ENCODE measurements around the gene ARFGAP1.

DNA sequence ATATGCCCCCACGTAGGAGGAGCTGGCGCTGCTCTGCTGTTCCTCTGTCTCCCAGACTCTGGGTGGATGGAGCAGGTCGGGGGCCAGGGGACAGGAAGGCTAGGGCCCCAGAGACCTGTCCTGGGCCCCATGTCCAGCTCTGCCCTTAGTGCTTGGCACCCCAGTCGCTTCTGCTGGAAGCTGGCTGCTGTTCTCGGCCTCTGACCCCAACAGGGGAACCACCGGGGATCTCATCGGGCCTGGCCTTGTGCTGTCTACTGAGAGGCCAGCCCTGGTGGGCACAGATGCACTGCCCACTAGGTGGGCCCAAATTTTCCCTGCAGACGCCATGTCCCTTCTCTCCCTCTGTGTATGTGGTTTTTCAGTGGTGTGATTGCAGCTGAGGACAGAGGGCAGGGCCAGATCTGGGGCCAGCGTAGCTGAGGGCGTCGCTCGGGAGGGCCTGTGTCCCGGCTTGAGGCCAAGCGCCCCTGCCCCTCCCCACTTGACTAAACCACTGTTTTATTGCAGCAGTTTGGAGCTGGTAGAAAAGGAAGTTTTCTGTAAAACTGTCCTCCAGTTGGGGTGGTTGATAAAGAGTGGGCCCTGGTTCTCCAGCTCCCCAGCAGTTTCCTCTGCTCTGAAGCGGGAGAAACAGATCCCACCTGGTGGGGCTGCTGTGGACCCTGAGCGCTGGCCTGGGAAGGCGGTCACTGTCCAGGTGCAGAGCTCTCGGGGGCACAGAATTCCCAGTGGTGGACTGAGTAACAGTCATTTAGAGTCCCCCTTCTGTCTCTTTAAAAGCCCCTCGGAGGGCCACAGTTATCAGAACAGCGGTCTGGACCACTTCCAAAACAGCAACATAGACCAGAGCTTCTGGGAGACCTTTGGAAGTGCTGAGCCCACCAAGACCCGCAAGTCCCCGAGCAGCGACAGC is 14.4 kb downstream of the ARFGAP1 start:
- TF ChIP-seq, protein P1, sequence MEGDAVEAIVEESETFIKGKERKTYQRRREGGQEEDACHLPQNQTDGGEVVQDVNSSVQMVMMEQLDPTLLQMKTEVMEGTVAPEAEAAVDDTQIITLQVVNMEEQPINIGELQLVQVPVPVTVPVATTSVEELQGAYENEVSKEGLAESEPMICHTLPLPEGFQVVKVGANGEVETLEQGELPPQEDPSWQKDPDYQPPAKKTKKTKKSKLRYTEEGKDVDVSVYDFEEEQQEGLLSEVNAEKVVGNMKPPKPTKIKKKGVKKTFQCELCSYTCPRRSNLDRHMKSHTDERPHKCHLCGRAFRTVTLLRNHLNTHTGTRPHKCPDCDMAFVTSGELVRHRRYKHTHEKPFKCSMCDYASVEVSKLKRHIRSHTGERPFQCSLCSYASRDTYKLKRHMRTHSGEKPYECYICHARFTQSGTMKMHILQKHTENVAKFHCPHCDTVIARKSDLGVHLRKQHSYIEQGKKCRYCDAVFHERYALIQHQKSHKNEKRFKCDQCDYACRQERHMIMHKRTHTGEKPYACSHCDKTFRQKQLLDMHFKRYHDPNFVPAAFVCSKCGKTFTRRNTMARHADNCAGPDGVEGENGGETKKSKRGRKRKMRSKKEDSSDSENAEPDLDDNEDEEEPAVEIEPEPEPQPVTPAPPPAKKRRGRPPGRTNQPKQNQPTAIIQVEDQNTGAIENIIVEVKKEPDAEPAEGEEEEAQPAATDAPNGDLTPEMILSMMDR (IDR thresholded peaks at IDR 0.05; ENCODE audit: low read depth, low read length), result no peak
- no peak for TF ChIP-seq EZH2phosphoT487 (IDR thresholded peaks at IDR 0.05; ENCODE audit: low read depth)
